ENCODE results near the gene PHF20. TPM values are rescaled to one million over a fixed set of nuclear protein-coding genes. Genes with fewer than 3 reads are reported as not detected.

PHF20 gene
- polyA plus RNA-seq, 3 donors: 54.7 to 78.2 (median 73.6) TPM

- DNase-seq: no peak
- Histone ChIP-seq H3K4me2 (replicated peaks; ENCODE audit: extremely low read depth, low read length, poor library complexity, severe bottlenecking) (no peak overlapping the region), H3K9ac (ENCODE audit: insufficient read depth, low read length, poor library complexity, severe bottlenecking) (no peak overlapping the region), H2AFZ (ENCODE audit: insufficient read depth, low read depth, low read length, poor library complexity, severe bottlenecking) (no peak overlapping the region), H3K4me3 (replicated peaks in 1 of 3; ENCODE audit: low read depth in 2 of 3, low read length in 3 of 3) (no peak overlapping the region), H3K27me3 (ENCODE audit: control insufficient read depth in 2 of 2, insufficient read depth in 2 of 2, low read length in 2 of 2) (no peaks in the 10 kb centered on the region), H3K4me1 (ENCODE audit: control insufficient read depth in 1 of 2, insufficient read depth in 2 of 2, low read length in 2 of 2) (peaks cover 17 to 20% of the 10 kb centered on the region in 2 donors), H3K27ac (ENCODE audit: low read depth in 1 of 2, low read length in 2 of 2) (no peak overlapping the region), H3K9me3 (replicated peaks in 1 of 2; ENCODE audit: control insufficient read depth in 1 of 2, insufficient read depth in 1 of 2, low read length in 2 of 2) (no peaks in the 10 kb centered on the region), H3K79me2 (ENCODE audit: insufficient read depth, low read length) (peaks cover 61% of the 10 kb centered on the region), H4K20me1 (ENCODE audit: insufficient read depth, low read length) (peaks cover 49% of the 10 kb centered on the region), H3K36me3 (replicated peaks in 1 of 2; ENCODE audit: control insufficient read depth in 1 of 2, insufficient read depth in 2 of 2, low read length in 2 of 2) (peaks cover 3 to 14% of the 10 kb centered on the region in 2 donors)
- Mint-ChIP-seq H3K27me3 (ENCODE audit: low read depth in 3 of 3) (peaks cover 0 to 3% (median 0%) of the 10 kb centered on the region in 3 donors), H3K36me3 (peaks cover 8 to 38% of the 10 kb centered on the region in 2 donors), H3K27ac (peak overlapping the region in 5 of 7 donors; percentile 40 to 83 (median 60)), H3K4me3 (no peak overlapping the region), H3K4me1 (peaks cover 24% of the 10 kb centered on the region), H3K9me3 (peaks cover 0 to 2% (median 0%) of the 10 kb centered on the region in 7 donors)
- no CpG with 5 or more reads among the region's 5 CpGs for WGBS (ENCODE audit: insufficient coverage)
- intact Hi-C loops (cut with micrococcal nuclease): no loop called here
- TF ChIP-seq CTCF (IDR thresholded peaks at IDR 0.05): no peak
Measured at GRCh38 chr20:35791097-35791496, 19.3 kb downstream of the PHF20 start.

- H3K9me3 ChIP-seq (replicated peaks in 1 of 2; ENCODE audit: control insufficient read depth in 1 of 2, insufficient read depth in 1 of 2, low read length in 2 of 2): no peaks in the 10 kb centered on the region
- Mint-ChIP-seq H3K4me1 (peaks cover 31% of the 10 kb centered on the region), H3K36me3 (peaks cover 6 to 31% of the 10 kb centered on the region in 2 donors), H3K27me3 (ENCODE audit: low read depth in 3 of 3) (peaks cover 0 to 3% (median 0%) of the 10 kb centered on the region in 3 donors), H3K27ac (peak overlapping the region; percentile 87 to 97 (median 94)), H3K9me3 (peaks cover 0 to 2% (median 0%) of the 10 kb centered on the region in 7 donors), H3K4me3 (peak overlapping the region in 1 of 2 donors; percentile 6)
- no peak for TF ChIP-seq CTCF (IDR thresholded peaks at IDR 0.05)
- no peaks in the 10 kb centered on the region for H3K27me3 ChIP-seq (ENCODE audit: control insufficient read depth in 2 of 2, insufficient read depth in 2 of 2, low read length in 2 of 2)
- H4K20me1 ChIP-seq (ENCODE audit: insufficient read depth, low read length): peaks cover 49% of the 10 kb centered on the region
- intact Hi-C loops (cut with micrococcal nuclease): no loop called here
- peak overlapping the region; percentile 34 for H3K4me2 ChIP-seq (replicated peaks; ENCODE audit: extremely low read depth, low read length, poor library complexity, severe bottlenecking)
- peak overlapping the region; percentile 72 to 79 for H3K27ac ChIP-seq (ENCODE audit: low read depth in 1 of 2, low read length in 2 of 2)
- H3K79me2 ChIP-seq (ENCODE audit: insufficient read depth, low read length): peaks cover 61% of the 10 kb centered on the region
- WGBS (ENCODE audit: insufficient coverage): no CpG with 5 or more reads among the region's 3 CpGs
- peak; percentile 58 to 89 (median 67) for DNase-seq
- H3K4me3 ChIP-seq (replicated peaks in 1 of 3; ENCODE audit: low read depth in 2 of 3, low read length in 3 of 3): no peak overlapping the region
- peaks cover 3 to 14% of the 10 kb centered on the region in 2 donors for H3K36me3 ChIP-seq (replicated peaks in 1 of 2; ENCODE audit: control insufficient read depth in 1 of 2, insufficient read depth in 2 of 2, low read length in 2 of 2)
- no peak overlapping the region for H2AFZ ChIP-seq (ENCODE audit: insufficient read depth, low read depth, low read length, poor library complexity, severe bottlenecking)
- peaks cover 24 to 27% of the 10 kb centered on the region in 2 donors for H3K4me1 ChIP-seq (ENCODE audit: control insufficient read depth in 1 of 2, insufficient read depth in 2 of 2, low read length in 2 of 2)
- H3K9ac ChIP-seq (ENCODE audit: insufficient read depth, low read length, poor library complexity, severe bottlenecking): peak overlapping the region; percentile 16
Measured at GRCh38 chr20:35791821-35792220, 20.0 kb downstream of the PHF20 start.
